IPS-18a (cell line): ENCODE data around the gene LIAS.
A peak's percentile ranks its signal among the peaks of the same experiment; 100 is the strongest.
"Not testable (repeated sequence)": the region's sequence is repeated elsewhere in the genome, so short reads cannot be mapped to it uniquely, and the experiment has no call there.

Experiments used
- H3K27ac ChIP-seq: one replicate; pipeline ENCODE4 v1.5.1; 2013; ENCODE audit warnings: low read length
- H3K27me3 ChIP-seq: one replicate; pipeline ENCODE4 v1.6.1; 2013; ENCODE audit warnings: mild to moderate bottlenecking, low read length; ENCODE audit not compliant: control insufficient read depth, insufficient read depth
- H3K36me3 ChIP-seq: one replicate; pipeline ENCODE4 v1.6.1; 2013; ENCODE audit warnings: low read depth, low read length; ENCODE audit not compliant: control insufficient read depth
- H3K4me1 ChIP-seq: one replicate; pipeline ENCODE4 v1.6.1; 2013; ENCODE audit warnings: low read depth, low read length; ENCODE audit not compliant: control insufficient read depth
- H3K4me3 ChIP-seq: one replicate; pipeline ENCODE4 v1.5.1; 2013; ENCODE audit warnings: low read length
- H3K9ac ChIP-seq: one replicate; pipeline ENCODE4 v1.6.1; 2013; ENCODE audit warnings: mild to moderate bottlenecking, low read length, moderate library complexity
- H3K9me3 ChIP-seq: one replicate; pipeline ENCODE4 v1.6.1; 2013; ENCODE audit warnings: low read depth, low read length; ENCODE audit not compliant: control insufficient read depth

LIAS gene

GRCh38 chr4:39458505-39459300 lies at the start of gene LIAS, which contains the start of gene RPL9:
Gene LIAS, plus strand, starts transcription at chr4:39459056. Its CDS starts 62 bp downstream, at chr4:39459118.
Gene RPL9, minus strand, starts transcription at chr4:39458922. Its CDS starts 483 bp downstream, at chr4:39458439.
- Histone ChIP-seq H3K36me3 (peaks cover 56% of the 10 kb centered on the region), H3K9me3 (no peaks in the 10 kb centered on the region), H3K9ac (peak within 1 kb of the TSS; percentile 98), H3K4me3 (peak within 1 kb of the TSS; percentile 90), H3K4me1 (peaks cover 10% of the 10 kb centered on the region), H3K27me3 (no peaks in the 10 kb centered on the region), H3K27ac (peak within 1 kb of the TSS; percentile 95)

- Histone ChIP-seq H3K4me1 (no peaks in the 10 kb centered on the region), H3K4me3 (no peak overlapping the region), H3K9ac (no peak overlapping the region), H3K27me3 (no peaks in the 10 kb centered on the region), H3K36me3 (no peaks in the 10 kb centered on the region), H3K9me3 (no peaks in the 10 kb centered on the region), H3K27ac (no peak overlapping the region)
Observed at GRCh38 chr4:39410415-39410814, 48.4 kb upstream of the LIAS start.

- H3K4me3 ChIP-seq, H3K9me3 ChIP-seq, H3K9ac ChIP-seq, H3K27ac ChIP-seq, H3K4me1 ChIP-seq, H3K27me3 ChIP-seq, H3K36me3 ChIP-seq: not testable (repeated sequence)
Observed at GRCh38 chr4:39411561-39411960, 47.3 kb upstream of the LIAS start.

GRCh38 chr4:39415678-39416283 lies 43.1 kb upstream of the LIAS start:
- H3K4me3 ChIP-seq: no peak overlapping the region
- H3K27me3 ChIP-seq: no peaks in the 10 kb centered on the region
- no peaks in the 10 kb centered on the region for H3K9me3 ChIP-seq
- no peak overlapping the region for H3K27ac ChIP-seq
- no peak overlapping the region for H3K9ac ChIP-seq
- H3K4me1 ChIP-seq: no peaks in the 10 kb centered on the region
- no peaks in the 10 kb centered on the region for H3K36me3 ChIP-seq

- no peaks in the 10 kb centered on the region for H3K36me3 ChIP-seq
- H3K9ac ChIP-seq: no peak overlapping the region
- H3K4me1 ChIP-seq: no peaks in the 10 kb centered on the region
- H3K9me3 ChIP-seq: no peaks in the 10 kb centered on the region
- no peak overlapping the region for H3K4me3 ChIP-seq
- H3K27me3 ChIP-seq: no peaks in the 10 kb centered on the region
- H3K27ac ChIP-seq: no peak overlapping the region
Observed at GRCh38 chr4:39422247-39422646, 36.6 kb upstream of the LIAS start.

GRCh38 chr4:39425297-39425696 lies 33.6 kb upstream of the LIAS start:
- not testable (repeated sequence) for H3K9ac ChIP-seq, H3K4me3 ChIP-seq, H3K36me3 ChIP-seq, H3K27me3 ChIP-seq, H3K4me1 ChIP-seq, H3K9me3 ChIP-seq, H3K27ac ChIP-seq

- Histone ChIP-seq H3K9ac (no peak overlapping the region), H3K9me3 (no peaks in the 10 kb centered on the region), H3K4me1 (no peaks in the 10 kb centered on the region), H3K27ac (no peak overlapping the region), H3K4me3 (no peak overlapping the region), H3K27me3 (no peaks in the 10 kb centered on the region), H3K36me3 (no peaks in the 10 kb centered on the region)
Observed at GRCh38 chr4:39426728-39427127, 32.1 kb upstream of the LIAS start.

- Histone ChIP-seq H3K9me3 (no peaks in the 10 kb centered on the region), H3K27me3 (no peaks in the 10 kb centered on the region), H3K27ac (no peak overlapping the region), H3K9ac (no peak overlapping the region), H3K4me3 (no peak overlapping the region), H3K4me1 (no peaks in the 10 kb centered on the region), H3K36me3 (no peaks in the 10 kb centered on the region)
Observed at GRCh38 chr4:39427520-39428114, 31.2 kb upstream of the LIAS start.

- no peak overlapping the region for H3K9ac ChIP-seq
- no peaks in the 10 kb centered on the region for H3K9me3 ChIP-seq
- H3K36me3 ChIP-seq: no peaks in the 10 kb centered on the region
- H3K27me3 ChIP-seq: no peaks in the 10 kb centered on the region
- no peak overlapping the region for H3K27ac ChIP-seq
- H3K4me1 ChIP-seq: no peaks in the 10 kb centered on the region
- no peak overlapping the region for H3K4me3 ChIP-seq
Observed at GRCh38 chr4:39429476-39430334, 29.2 kb upstream of the LIAS start.

- Histone ChIP-seq H3K4me1 (no peaks in the 10 kb centered on the region), H3K27me3 (no peaks in the 10 kb centered on the region), H3K36me3 (no peaks in the 10 kb centered on the region), H3K27ac (no peak overlapping the region), H3K9me3 (no peaks in the 10 kb centered on the region), H3K9ac (no peak overlapping the region), H3K4me3 (no peak overlapping the region)
Observed at GRCh38 chr4:39433878-39434492, 24.9 kb upstream of the LIAS start.
